ENCODE measurements around the gene SRSF9. TPM values are rescaled to one million over a fixed set of nuclear protein-coding genes. Genes with fewer than 3 reads are reported as not detected.
"Not testable (repeated sequence)": the region's sequence is repeated elsewhere in the genome, so short reads cannot be mapped to it uniquely, and the experiment has no call there.

Gene SRSF9
- total RNA-seq, 1 experiment from 2014 or later = 284 TPM

DNA sequence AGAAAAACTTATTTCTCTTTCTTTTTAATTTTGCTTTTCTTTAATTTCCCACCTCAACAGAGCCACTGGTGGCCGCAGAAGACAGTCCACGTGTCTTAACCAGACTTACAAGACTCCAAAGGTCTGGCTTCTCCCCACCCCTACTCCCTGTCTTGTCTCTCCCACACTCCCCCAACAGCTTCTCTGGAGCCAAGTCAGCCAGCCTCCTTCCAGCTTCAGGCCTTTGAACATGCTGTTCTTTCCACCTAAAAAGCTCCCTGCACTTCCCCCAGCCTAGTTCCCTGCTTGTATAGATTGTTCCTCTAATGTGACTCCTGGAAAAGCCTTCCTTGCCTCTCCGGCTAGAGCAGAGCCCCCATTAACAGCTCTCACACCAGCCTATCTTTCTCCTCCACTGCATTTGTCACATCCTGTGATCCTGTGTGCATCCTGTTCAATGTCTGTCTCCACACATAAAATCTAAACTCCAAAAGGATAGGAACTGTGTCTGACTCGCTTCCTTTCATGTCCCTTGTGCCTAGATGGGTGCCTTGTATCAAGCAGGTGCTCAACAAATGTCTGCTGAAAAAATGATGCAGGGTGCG lies 18.6 kb upstream of the SRSF9 start:
- no peak overlapping the region for H3K27ac Mint-ChIP-seq (ENCODE audit: unreplicated experiment)
- DNase-seq = no peak
- intact Hi-C loops (cut with micrococcal nuclease; ENCODE audit: unreplicated experiment) = no loop called here
- H3K36me3 Mint-ChIP-seq (ENCODE audit: insufficient read depth, unreplicated experiment) = peaks cover 3% of the 10 kb centered on the region
- no peaks in the 10 kb centered on the region for H3K27me3 Mint-ChIP-seq (ENCODE audit: unreplicated experiment)
- H3K9me3 Mint-ChIP-seq (ENCODE audit: low read depth, unreplicated experiment) = no peaks in the 10 kb centered on the region
- no TSS peak for BruUV-seq (replicated peaks)
- CTCF ChIA-PET = interaction anchor here (2.2 kb wide), 1 partner anchor 14 kb away, joined by 6 read pairs; no protein-coding TSS in a partner anchor
- TF ChIP-seq, protein P1, sequence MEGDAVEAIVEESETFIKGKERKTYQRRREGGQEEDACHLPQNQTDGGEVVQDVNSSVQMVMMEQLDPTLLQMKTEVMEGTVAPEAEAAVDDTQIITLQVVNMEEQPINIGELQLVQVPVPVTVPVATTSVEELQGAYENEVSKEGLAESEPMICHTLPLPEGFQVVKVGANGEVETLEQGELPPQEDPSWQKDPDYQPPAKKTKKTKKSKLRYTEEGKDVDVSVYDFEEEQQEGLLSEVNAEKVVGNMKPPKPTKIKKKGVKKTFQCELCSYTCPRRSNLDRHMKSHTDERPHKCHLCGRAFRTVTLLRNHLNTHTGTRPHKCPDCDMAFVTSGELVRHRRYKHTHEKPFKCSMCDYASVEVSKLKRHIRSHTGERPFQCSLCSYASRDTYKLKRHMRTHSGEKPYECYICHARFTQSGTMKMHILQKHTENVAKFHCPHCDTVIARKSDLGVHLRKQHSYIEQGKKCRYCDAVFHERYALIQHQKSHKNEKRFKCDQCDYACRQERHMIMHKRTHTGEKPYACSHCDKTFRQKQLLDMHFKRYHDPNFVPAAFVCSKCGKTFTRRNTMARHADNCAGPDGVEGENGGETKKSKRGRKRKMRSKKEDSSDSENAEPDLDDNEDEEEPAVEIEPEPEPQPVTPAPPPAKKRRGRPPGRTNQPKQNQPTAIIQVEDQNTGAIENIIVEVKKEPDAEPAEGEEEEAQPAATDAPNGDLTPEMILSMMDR (IDR thresholded peaks at IDR 0.05; ENCODE audit: unreplicated experiment) = no peak
- H3K4me1 Mint-ChIP-seq (ENCODE audit: low read depth, unreplicated experiment) = no peaks in the 10 kb centered on the region
- no peak overlapping the region for H3K4me3 Mint-ChIP-seq (ENCODE audit: low read depth, unreplicated experiment)

DNA sequence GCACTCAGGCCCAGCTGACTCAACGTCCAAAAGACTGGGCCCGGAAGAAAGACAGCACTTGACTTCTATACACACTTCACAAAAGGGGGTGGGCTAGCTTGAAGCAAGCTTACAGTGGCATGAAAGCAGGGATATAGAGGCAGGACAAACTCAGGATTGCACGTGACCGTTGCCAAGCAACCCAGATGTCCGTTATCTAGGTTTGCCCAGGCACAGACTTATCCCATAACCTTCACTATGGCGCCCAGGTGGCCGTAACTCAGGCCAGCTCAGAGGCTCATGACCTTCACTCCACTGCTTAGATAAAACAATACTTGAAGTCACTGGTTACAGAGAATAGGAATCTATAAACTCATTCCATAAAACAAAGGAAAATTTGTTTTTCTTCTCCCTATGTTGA lies 18.0 kb upstream of the SRSF9 start:
- H3K4me1 Mint-ChIP-seq (ENCODE audit: low read depth, unreplicated experiment); H3K9me3 Mint-ChIP-seq (ENCODE audit: low read depth, unreplicated experiment); intact Hi-C loops (cut with micrococcal nuclease; ENCODE audit: unreplicated experiment); H3K36me3 Mint-ChIP-seq (ENCODE audit: insufficient read depth, unreplicated experiment); DNase-seq; H3K27me3 Mint-ChIP-seq (ENCODE audit: unreplicated experiment); BruUV-seq (replicated peaks); H3K27ac Mint-ChIP-seq (ENCODE audit: unreplicated experiment); H3K4me3 Mint-ChIP-seq (ENCODE audit: low read depth, unreplicated experiment): not testable (repeated sequence)
- CTCF ChIA-PET = interaction anchor here (2.2 kb wide), 1 partner anchor 13 kb away, joined by 6 read pairs; no protein-coding TSS in a partner anchor

DNA sequence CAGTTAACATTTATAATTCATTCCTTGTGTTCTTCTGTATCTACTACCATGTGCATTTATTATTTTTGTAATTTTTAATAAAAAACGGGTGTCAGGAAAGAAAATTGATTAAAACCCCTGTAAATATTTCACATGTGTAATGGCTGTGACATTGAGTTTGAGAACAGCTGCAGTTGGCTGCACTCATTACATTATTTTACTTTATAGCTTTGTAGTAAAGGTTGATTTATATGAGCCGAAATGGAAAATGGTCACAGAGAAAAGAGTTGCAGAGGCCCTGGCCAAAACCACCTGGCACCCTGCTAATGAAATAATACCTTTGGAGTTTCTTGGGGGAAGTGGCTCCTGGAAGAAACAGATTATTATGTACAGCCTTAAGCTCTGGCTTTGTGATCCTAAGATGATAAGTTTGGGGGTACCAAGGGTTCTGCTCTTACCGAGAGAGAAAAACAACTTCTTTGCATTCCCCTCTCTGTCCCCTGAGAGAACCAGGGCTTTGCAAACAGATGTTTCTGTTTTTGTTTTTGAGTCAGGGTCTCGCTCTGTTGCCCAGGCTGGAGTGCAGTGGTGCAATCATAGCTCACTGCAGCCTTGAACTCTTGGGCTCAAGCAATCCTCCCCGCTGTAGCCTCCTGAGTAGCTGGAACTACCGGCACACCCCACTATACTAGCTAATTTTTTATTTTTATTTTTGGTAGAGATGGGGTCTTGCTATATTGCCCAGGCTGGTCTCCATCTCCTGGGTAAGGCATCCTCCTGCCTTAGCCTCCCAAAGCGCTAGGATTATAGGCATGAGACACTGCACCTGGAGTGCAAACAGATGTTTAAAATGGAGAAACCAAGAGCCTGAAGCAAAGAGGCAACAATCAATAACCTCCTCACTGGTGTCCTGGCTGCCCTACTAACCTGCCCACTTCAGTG lies 16.7 kb upstream of the SRSF9 start:
- no TSS peak for BruUV-seq (replicated peaks)
- no peak overlapping the region for H3K4me3 Mint-ChIP-seq (ENCODE audit: low read depth, unreplicated experiment)
- no peaks in the 10 kb centered on the region for H3K9me3 Mint-ChIP-seq (ENCODE audit: low read depth, unreplicated experiment)
- peaks cover 3% of the 10 kb centered on the region for H3K36me3 Mint-ChIP-seq (ENCODE audit: insufficient read depth, unreplicated experiment)
- no peak overlapping the region for H3K27ac Mint-ChIP-seq (ENCODE audit: unreplicated experiment)
- CTCF ChIA-PET = interaction anchor here (0.6 kb wide), 1 partner anchor 250 kb away, joined by 3 read pairs; no protein-coding TSS in a partner anchor
- H3K4me1 Mint-ChIP-seq (ENCODE audit: low read depth, unreplicated experiment) = no peaks in the 10 kb centered on the region
- intact Hi-C loops (cut with micrococcal nuclease; ENCODE audit: unreplicated experiment) = no loop called here
- H3K27me3 Mint-ChIP-seq (ENCODE audit: unreplicated experiment) = no peaks in the 10 kb centered on the region
- DNase-seq = no peak
- TF ChIP-seq, protein P1 (IDR thresholded peaks at IDR 0.05; ENCODE audit: unreplicated experiment) = no peak

DNA sequence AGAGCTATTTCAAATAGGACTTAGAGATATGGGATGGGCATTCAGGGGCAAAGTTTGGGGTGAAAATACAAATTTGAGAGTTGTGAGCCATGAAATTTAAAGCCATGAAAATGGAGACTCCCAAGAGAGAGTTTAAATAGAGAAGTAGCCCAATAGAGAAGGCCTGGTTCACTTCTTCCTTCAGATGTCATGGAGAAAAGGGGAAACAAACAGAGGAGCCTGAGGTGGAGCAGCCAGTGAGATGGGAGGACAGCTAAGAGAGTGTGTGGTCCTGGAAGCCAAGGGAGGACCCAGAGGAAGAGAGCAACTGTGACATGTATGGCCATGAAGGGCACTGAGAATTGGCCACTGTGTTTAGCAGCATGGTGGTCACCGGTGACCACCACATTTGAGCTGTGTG lies 14.1 kb upstream of the SRSF9 start:
- intact Hi-C loops (cut with micrococcal nuclease; ENCODE audit: unreplicated experiment) = no loop called here
- no peak for DNase-seq
- no TSS peak for BruUV-seq (replicated peaks)
- Mint-ChIP-seq H3K36me3 (ENCODE audit: insufficient read depth, unreplicated experiment) (no peaks in the 10 kb centered on the region), H3K4me3 (ENCODE audit: low read depth, unreplicated experiment) (no peak overlapping the region), H3K9me3 (ENCODE audit: low read depth, unreplicated experiment) (no peaks in the 10 kb centered on the region), H3K27me3 (ENCODE audit: unreplicated experiment) (no peaks in the 10 kb centered on the region), H3K4me1 (ENCODE audit: low read depth, unreplicated experiment) (peaks cover 11% of the 10 kb centered on the region), H3K27ac (ENCODE audit: unreplicated experiment) (no peak overlapping the region)
- CTCF ChIA-PET = interaction anchor here (1.2 kb wide), 1 partner anchor 9 kb away, joined by 4 read pairs; no protein-coding TSS in a partner anchor
- TF ChIP-seq, protein P1 (IDR thresholded peaks at IDR 0.05; ENCODE audit: unreplicated experiment) = no peak

Data from Calu3 (cell line).